Measurements from ENCODE around the gene POLN. TPM values are rescaled to one million over a fixed set of nuclear protein-coding genes. Genes with fewer than 3 reads are reported as not detected.
A peak's percentile ranks its signal among the peaks of the same experiment; 100 is the strongest.

POLN gene
- total RNA-seq, 1 experiment from 2014 or later: 3.5 TPM

- DNase-seq (ENCODE audit: low spot score) (peak; percentile 9), ATAC-seq (no peak)
- TF ChIP-seq FOXJ3 (CRISPR knock-in tag; IDR thresholded peaks at IDR 0.05; ENCODE audit: borderline replicate concordance) (no peak), SOX15 (CRISPR knock-in tag; IDR thresholded peaks at IDR 0.05) (no peak), STAT6 (CRISPR knock-in tag; conservative IDR thresholded peaks at IDR 0.05; ENCODE audit: low read depth) (no peak), ZNF232 (CRISPR knock-in tag; IDR thresholded peaks at IDR 0.05) (no peak), GRHL2 (CRISPR knock-in tag; IDR thresholded peaks at IDR 0.05; ENCODE audit: insufficient replicate concordance, severe bottlenecking) (no peak), NR2C2 (CRISPR knock-in tag; IDR thresholded peaks at IDR 0.05) (no peak), JAZF1 (CRISPR knock-in tag; IDR thresholded peaks at IDR 0.05) (no peak), ESRRA (CRISPR knock-in tag; IDR thresholded peaks at IDR 0.05; ENCODE audit: borderline replicate concordance) (no peak), CREM (CRISPR knock-in tag; IDR thresholded peaks at IDR 0.05) (no peak), MXD4 (CRISPR knock-in tag; IDR thresholded peaks at IDR 0.05; ENCODE audit: borderline replicate concordance) (no peak), NFATC4 (CRISPR knock-in tag; IDR thresholded peaks at IDR 0.05) (no peak), ZNF121 (CRISPR knock-in tag; IDR thresholded peaks at IDR 0.05) (no peak)
- TF ChIP-seq, protein P1, sequence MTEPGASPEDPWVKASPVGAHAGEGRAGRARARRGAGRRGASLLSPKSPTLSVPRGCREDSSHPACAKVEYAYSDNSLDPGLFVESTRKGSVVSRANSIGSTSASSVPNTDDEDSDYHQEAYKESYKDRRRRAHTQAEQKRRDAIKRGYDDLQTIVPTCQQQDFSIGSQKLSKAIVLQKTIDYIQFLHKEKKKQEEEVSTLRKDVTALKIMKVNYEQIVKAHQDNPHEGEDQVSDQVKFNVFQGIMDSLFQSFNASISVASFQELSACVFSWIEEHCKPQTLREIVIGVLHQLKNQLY (CRISPR knock-in tag; IDR thresholded peaks at IDR 0.05): no peak
- TF ChIP-seq, protein P2, sequence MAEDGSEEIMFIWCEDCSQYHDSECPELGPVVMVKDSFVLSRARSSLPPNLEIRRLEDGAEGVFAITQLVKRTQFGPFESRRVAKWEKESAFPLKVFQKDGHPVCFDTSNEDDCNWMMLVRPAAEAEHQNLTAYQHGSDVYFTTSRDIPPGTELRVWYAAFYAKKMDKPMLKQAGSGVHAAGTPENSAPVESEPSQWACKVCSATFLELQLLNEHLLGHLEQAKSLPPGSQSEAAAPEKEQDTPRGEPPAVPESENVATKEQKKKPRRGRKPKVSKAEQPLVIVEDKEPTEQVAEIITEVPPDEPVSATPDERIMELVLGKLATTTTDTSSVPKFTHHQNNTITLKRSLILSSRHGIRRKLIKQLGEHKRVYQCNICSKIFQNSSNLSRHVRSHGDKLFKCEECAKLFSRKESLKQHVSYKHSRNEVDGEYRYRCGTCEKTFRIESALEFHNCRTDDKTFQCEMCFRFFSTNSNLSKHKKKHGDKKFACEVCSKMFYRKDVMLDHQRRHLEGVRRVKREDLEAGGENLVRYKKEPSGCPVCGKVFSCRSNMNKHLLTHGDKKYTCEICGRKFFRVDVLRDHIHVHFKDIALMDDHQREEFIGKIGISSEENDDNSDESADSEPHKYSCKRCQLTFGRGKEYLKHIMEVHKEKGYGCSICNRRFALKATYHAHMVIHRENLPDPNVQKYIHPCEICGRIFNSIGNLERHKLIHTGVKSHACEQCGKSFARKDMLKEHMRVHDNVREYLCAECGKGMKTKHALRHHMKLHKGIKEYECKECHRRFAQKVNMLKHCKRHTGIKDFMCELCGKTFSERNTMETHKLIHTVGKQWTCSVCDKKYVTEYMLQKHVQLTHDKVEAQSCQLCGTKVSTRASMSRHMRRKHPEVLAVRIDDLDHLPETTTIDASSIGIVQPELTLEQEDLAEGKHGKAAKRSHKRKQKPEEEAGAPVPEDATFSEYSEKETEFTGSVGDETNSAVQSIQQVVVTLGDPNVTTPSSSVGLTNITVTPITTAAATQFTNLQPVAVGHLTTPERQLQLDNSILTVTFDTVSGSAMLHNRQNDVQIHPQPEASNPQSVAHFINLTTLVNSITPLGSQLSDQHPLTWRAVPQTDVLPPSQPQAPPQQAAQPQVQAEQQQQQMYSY (CRISPR knock-in tag; IDR thresholded peaks at IDR 0.05): no peak
- TF ChIP-seq, protein P3, sequence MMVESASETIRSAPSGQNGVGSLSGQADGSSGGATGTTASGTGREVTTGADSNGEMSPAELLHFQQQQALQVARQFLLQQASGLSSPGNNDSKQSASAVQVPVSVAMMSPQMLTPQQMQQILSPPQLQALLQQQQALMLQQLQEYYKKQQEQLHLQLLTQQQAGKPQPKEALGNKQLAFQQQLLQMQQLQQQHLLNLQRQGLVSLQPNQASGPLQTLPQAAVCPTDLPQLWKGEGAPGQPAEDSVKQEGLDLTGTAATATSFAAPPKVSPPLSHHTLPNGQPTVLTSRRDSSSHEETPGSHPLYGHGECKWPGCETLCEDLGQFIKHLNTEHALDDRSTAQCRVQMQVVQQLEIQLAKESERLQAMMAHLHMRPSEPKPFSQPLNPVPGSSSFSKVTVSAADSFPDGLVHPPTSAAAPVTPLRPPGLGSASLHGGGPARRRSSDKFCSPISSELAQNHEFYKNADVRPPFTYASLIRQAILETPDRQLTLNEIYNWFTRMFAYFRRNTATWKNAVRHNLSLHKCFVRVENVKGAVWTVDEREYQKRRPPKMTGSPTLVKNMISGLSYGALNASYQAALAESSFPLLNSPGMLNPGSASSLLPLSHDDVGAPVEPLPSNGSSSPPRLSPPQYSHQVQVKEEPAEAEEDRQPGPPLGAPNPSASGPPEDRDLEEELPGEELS (CRISPR knock-in tag; IDR thresholded peaks at IDR 0.05): no peak
- TF ChIP-seq, protein P4, sequence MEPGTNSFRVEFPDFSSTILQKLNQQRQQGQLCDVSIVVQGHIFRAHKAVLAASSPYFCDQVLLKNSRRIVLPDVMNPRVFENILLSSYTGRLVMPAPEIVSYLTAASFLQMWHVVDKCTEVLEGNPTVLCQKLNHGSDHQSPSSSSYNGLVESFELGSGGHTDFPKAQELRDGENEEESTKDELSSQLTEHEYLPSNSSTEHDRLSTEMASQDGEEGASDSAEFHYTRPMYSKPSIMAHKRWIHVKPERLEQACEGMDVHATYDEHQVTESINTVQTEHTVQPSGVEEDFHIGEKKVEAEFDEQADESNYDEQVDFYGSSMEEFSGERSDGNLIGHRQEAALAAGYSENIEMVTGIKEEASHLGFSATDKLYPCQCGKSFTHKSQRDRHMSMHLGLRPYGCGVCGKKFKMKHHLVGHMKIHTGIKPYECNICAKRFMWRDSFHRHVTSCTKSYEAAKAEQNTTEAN (CRISPR knock-in tag; IDR thresholded peaks at IDR 0.05): no peak
- TF ChIP-seq, protein P5, sequence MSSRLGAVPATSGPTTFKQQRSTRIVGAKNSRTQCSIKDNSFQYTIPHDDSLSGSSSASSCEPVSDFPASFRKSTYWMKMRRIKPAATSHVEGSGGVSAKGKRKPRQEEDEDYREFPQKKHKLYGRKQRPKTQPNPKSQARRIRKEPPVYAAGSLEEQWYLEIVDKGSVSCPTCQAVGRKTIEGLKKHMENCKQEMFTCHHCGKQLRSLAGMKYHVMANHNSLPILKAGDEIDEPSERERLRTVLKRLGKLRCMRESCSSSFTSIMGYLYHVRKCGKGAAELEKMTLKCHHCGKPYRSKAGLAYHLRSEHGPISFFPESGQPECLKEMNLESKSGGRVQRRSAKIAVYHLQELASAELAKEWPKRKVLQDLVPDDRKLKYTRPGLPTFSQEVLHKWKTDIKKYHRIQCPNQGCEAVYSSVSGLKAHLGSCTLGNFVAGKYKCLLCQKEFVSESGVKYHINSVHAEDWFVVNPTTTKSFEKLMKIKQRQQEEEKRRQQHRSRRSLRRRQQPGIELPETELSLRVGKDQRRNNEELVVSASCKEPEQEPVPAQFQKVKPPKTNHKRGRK (CRISPR knock-in tag; IDR thresholded peaks at IDR 0.05; ENCODE audit: borderline replicate concordance): no peak
- Mint-ChIP-seq H3K27me3 (ENCODE audit: low read depth) (peaks cover 7% of the 10 kb centered on the region), H3K4me3 (no peak overlapping the region), H3K36me3 (no peaks in the 10 kb centered on the region), H3K9me3 (no peaks in the 10 kb centered on the region), H3K4me1 (0 out of 2 replicates have a peak, but pooled peaks cover 2% of the 10 kb centered on the region), H3K27ac (no peak overlapping the region)
- ChIA-PET CTCF (interaction anchor here (1.2 to 3.6 kb wide), 2 partner anchors 40 to 95 kb away, joined by 3 to 19 read pairs; no protein-coding TSS in a partner anchor), POLR2A (no interaction called here)
Observed at GRCh38 chr4:2259541-2260343, 17.8 kb upstream of the POLN start.

Data from WTC11 (cell line).